UCSD-AML1 (cell line): Measurements from ENCODE around the gene GLCE.
"Not testable (repeated sequence)": the region's sequence is repeated elsewhere in the genome, so short reads cannot be mapped to it uniquely, and the experiment has no call there.

Experiments
- DNase-seq: peaks from one replicate; lab custom pipeline; 2025; ENCODE audit not compliant: unreplicated experiment; lab: John Stamatoyannopoulos, UW

The GLCE gene

DNA sequence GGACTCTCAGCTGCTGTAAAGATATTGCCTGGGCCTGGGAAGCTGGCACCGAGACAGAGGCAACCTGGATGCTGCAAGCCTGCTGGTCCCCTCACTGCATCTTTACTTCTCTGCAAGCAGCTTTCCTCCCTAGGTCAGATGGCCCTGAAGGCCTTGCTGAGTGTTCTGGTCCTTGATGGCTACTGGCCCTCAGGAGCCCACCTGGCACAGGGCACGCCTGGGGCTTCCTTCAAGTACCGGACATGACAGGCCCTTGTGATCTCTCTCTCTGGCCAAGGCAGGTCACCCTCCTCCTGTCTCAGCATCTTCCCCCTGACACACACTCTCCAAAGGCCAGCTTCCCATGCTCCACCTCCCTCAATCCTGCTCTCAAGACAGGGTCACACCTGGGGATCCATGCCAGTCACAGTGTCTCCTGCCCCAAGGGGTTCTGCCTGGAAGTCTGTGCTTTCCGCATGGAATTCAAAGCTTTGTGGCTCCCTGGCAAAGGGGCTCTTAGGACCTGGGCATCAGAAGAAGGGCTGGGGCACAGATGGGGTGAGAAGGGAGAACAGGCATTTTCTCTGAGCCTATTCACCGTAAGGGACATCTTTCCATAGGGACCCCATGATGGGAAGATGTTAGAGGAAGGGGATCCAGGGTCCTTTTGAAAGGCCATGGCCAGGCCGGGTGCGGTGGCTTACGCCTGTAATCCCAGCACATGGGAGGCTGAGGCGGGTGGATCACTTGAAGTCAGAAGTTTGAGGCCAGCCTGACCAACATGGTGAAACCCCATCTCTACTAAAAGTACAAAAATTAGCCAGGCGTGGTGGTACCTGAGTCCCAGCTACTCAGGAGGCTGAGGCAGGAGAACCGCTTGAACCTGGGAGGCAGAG, 133.5 kb downstream of the GLCE start:
- no peak for DNase-seq

DNA sequence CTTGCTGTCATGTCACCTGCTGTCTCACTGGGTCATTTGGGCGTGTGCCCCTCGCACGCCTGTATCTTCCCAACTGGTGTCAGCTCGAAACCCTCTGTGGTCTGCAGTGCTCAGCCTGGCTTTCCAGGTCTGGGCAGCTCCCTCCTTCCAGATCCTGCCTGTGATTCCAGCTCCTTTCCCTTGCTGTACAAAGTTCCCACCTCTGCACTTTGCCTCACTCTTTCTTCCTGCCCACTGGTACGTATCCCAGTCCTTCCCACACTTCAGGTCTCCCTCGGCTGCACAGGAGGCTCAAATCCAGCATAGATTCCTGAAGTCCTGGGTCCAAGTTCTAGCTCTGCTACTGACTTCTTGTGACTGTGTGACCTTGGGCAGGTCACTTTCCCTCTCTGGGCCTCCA, 136.2 kb downstream of the GLCE start:
- no peak for DNase-seq

DNA sequence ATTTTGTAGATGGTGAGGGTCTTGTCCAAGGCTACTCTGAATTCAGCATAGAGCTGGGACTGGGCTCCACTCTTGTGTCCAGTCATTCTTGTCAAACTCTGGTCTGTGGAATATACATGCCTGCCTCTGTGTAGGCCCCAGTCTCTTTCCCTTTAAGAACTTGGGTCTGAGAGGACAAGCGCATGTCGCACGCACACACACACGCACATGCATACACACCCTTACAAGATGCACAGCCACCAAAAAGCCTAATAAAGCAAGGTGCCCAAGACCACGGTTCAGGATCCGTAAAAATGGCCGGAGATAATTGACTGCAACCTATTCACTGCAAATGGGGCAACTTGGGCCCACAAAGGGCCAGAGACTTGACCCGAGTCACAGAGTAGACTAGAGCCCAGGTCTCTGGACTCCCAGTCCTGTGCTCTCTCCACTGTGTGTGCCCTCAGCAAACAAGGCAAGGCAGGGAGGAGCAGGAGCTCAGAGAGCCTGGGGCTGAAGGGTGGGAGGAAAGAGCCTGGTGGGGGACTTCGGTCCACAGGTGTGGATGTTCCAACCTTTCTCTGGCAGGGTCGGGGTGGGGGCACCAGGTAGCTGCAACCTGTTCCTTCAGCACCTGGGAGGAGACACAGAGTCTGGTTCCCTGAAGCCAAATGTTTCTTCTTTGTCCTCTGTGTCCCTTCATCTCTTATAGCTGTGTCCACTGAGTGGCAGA, 137.4 kb downstream of the GLCE start:
- no peak for DNase-seq

DNA sequence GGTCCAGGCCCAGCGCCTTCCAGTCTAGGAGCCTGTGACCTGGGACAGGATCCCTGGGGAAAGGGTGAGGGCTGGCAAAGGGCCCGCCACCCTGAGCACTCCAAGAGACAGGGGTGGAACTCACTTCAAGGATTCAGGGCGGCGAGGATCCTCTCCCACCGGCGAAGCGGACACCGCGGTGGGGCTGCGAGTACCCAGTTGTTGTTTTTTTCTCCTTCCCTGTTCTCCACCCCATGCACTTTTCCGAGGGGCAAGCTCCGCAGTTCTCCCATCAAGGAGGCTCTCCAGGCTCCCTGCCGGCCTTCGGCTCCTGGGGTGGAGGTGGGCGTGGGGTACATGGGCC, 137.9 kb downstream of the GLCE start:
- no peak for DNase-seq

DNA sequence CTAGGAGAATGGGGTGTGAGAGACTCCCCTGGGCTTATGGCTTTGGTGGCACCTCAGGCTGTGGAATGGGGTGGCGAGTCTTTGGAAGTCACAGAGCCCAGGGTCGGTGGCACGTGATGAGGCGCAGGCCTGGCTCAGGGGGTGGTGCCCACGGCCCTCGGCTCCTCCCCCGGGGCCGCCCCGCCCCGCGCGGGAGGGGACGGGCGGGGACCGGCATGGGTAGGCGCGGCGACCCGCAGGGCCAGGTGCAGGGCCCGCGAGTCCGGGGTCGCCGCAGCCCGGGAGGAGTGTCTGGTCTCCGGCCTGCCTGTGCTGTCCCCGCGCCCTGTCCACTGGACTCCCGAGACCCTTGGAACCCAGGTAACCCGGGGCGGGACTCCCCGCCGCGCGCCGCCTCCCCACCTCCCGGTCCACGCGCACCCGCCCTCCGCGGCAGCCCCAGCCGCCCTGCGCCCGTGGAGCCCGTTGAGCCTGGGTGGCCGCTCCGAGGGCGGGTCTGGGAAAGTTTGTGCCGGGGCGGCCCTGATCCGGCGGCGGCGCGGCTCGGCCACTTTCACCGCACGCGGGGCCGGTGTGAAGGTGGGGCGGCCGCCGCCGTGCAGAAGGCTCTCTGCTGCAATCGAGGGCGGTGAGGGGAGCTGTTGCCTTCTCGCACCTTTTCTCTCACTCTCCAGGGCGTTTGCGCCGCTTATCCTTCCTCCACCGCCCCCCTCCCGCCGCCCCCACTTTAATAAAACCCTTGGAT, 138.4 kb downstream of the GLCE start, which contains the start of gene PAQR5:
Gene PAQR5 (plus strand): TSS at position 216 of the 745 bp plus-strand sequence. CDS start 61,169 bp downstream, outside the sequence.
- DNase-seq = peak; percentile 68

DNA sequence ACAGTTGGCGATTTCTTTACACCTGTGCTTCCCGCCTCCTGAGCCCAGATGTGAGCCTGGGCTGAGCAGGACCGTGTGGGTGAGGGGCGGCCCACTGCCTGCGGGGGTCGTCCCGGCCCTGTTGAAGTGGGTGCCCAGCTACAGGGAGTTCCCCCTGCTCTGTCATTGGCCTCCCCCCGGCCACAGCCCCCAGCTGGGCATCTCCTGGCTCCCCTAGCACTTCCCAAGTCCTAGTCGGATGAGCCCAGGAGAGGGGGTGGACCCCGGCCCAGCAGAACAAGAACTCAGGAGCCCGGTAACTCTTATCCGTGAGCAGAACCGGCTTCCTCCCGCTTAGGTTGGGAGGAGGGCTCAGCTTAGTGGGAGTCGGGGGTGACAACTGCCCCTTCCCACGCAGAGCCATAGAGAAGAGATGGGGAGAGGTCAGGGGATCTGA, 139.0 kb downstream of the GLCE start:
- DNase-seq = no peak

DNA sequence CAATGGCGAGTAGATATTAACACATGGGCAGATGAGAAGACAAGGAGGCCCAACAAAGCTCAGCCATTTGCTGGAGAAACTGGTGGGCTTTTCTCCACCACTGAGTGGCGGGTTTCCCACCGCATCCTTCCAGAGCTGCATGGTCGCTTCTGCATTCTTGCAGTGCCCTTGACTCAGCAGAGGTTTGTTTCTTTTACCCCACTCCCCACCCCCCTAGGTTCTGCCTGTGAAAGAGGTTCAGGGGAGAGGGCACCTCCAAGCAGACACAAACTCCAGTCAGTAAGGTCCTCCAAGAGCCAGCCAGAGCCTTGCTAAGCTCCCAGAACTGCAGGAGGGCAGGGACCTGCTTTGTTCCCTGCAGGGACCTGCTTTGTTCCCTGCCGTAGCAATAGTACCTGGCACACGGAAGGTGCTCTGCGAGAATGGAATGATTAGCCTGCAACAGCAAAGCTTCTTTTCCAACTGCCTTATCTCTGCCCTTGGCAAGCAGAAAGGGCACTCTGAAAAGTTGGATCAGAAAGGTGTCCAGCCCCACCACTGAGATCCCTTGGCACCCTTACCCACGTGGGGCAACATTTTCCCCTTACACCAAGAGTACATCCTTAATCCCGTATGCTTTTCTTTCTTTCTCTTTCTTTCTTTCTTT, 139.6 kb downstream of the GLCE start:
- DNase-seq = peak; percentile 39

DNA sequence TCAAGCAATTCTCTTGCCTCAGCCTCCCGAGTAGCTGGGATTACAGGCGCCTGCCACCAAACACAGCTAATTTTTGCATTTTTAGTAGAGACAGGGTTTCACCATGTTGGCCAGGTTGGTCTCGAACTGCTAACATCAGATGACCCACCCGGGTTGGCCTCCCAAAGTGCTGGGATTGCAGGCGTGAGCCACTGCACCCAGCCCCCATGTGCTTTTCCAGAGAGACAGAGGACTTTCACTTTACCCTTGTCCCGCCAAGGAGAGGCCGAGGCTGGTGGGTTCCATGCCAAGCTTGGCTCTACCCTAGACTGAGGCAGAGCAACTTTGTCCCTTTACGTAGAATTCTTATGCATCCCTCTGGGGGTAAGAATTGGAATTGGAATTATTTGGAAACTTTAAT, 140.7 kb downstream of the GLCE start:
- DNase-seq = not testable (repeated sequence)

DNA sequence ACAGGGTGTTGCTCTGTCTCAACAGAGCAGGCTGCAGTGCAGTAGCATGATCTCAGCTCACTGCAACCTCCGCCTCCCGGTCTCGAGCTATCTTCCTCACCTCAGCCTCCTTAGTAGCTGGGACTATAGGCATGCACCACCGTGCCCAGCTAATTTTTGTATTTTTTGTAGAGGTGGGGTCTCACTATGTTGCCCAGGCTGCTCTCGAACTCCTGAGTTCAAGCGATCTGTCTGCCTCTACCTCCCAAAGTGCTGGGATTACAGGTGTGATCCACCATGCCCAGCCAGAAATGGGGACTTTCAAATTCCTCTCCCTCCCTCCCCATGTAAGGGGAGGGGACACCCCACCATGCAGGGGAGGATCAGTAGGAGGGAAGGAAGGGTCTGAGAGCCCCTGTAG, 141.7 kb downstream of the GLCE start:
- DNase-seq = not testable (repeated sequence)

DNA sequence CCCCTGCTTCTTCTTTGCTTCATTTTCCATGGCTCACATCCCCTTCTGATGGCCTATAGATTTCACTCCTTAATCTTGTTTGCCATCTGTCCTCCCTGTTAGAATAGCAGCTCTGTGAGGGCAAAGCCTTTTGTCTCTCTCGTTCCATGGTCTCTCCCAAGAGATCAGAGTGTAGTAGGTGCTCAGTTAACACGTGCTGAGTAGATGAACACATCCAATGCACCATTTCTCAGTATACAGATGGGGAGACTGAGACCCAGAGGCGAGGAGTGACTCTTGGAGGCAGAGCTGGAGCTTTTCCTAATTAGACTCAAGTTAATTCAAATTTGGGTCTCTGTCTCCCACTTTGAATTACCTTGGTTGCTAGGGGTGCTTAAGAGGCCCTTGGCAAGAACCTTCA, 142.5 kb downstream of the GLCE start:
- DNase-seq = no peak

DNA sequence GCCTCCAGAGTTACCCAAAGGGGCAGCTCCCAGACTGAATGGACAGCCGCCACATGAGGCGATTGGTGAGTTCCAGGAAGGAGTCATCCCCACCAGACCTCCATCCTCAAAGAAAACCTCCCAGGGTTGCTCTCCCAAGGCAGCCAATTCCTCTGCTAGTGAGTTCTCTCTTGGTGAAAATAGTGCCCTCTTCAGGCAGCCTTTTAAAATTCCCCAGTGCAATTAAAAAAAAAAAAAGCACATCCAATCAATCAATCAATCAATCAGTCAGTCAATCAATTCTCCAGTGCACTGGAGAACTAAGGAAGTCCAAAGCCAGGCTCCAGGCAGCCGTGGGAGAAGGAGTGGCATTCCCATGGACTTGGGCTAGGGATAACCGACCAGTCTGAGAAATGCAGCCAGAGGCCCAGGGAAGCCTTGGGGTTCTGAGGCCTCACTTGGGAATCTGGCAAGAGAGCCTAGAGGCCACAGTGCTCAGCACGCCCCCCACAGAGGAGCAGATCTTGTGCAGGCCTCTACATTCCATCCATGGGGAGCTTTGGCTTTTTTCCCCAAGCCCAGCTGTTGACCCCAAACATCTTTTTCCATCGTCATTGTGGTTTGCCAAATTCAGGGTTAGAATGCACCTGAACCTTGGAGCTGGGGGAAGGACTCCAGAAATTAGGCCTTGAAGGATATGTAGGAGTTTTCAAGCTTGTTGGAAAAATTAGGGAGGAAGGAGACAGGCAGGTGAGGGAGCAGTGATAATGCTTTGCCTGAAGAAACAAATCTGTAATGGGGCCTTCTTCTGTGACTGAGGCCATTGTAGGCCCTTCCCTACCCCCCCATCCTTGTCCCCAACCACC, 143.1 kb downstream of the GLCE start:
- no peak for DNase-seq

DNA sequence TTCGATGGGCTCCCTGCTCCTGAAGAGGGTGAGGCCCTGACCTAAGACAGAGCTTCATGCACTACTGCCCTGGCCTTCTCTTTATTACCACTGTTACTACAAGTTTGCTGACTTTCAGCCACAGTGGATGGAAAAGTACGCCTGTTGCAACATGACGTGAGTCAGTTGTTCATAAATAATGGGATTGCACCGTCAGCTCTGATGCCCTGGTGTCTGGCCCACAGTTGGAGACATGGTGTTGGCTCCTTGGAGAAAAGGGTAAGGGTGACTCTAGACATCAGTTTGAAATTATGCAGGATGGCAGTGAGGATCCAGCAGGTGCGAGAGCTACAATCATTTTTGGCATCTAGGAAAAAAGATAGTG, 143.7 kb downstream of the GLCE start:
- DNase-seq = no peak

DNA sequence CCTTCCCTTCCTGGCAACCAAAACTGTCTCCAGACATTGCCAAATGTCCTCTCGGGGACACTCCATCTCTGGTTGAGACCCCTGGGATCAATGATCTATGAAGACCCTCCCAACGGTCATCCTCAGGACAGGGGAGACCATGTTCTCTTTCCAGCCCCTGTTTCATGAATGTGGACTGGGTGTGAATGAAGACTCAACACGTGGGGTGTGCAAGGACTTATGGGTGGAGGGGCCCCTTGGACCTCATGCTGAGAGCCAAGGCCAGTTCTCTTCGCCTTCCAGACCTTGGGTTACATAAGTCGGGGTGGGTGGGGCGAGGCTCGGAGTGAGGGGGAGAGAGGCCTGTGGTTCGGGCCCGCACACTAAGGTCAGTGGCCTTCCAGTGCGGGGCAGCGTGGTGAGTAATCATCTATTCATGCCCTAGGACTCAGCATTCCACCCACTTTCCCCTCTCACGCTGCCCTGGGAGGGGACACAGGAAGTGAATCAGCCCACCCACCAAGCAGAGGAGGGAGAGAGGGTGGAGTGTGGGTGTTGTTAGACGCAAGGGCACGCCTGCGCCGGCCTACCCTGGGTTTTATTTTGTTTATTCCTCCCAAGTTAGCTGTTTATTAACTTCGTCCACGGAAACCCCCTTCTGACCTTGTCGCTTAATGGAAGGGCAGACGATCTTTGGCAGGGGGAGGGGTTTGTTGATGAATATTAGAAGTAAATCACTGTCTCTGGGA, 144.9 kb downstream of the GLCE start:
- DNase-seq = no peak

DNA sequence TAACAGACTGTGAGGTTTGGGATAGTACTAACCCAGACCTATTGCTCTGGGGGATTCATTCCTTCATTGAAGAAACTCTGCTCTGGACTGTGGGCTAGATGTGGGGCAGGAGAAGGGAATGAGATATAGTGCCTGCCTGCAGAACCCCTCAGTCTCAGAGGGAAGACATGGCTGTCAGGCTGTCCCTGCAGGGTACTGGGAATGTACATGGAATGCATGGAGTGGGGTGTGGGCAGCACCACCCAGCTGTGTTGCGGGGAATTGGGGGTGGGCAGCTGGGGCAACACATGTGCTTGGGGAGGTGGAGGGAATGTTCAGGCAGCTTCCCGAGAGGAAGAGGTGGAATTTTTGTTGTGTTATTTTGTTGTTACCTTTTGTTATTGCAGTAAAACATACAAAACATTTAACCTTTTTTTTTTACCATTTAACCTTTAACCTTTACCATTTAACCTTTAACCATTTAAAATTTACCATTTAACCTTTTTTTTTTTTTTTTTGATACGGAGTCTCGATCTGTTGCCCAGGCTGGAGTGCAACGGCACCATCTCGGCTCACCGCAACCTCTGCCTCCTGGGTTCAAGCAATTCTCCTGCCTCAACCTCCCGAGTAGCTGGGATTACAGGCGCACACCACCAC, 145.6 kb downstream of the GLCE start:
- no peak for DNase-seq

DNA sequence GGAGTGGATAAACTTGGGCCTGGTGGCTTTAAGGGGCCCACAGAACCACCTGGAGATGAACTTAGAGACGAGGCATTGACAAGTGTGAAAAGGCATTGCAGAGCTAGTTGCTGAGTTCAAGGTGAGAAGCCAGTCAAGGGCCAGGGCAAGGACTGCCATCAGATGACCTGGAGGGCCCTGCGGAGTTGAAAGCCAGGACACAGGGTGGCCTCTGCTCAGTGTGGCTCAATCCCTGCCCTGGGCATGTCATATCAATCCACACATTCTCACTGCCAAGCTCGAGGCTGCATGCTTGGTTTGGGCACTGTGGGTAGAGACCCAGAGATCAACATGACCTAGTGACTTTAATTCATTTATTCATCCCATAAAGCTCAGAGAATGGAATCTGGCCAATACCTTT, 147.5 kb downstream of the GLCE start:
- no peak for DNase-seq

DNA sequence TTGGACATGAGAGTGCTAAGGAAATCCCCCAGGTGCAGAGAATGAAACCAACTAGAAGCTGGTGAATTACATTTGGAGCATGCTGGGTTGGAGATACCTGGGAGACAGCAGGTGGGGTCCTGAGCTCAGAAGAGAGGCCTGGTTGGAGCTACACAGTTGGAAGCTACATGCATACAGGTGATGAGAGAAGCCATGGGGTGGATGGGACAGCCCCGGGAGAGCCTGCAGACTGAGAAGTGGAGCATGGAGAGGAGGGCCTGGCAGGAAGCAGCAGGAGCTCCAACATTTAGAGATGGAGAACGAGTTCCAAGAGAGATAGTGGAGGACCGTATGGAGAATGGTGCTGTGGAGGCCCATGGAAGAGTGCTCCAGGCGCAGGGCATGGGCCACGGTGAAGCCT, 148.5 kb downstream of the GLCE start:
- DNase-seq = no peak

DNA sequence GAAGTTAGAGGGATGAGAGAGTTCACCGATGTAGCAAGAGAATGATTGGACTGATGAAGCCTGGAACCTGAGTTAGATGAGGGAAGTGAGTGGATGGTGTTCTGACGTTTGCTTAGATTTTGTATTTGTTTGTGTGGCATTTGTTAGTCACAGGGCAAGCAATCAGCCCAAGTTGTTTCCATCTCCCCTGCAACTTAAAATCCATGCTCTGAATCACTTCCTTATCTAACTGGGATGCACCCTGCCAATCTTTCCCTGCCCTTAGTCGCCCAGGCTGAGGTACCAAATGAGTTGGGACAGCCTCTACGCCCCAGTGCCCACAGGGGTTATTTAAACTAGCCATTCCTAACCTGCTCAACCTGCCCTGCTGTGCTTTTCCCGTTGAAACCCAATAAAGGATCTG, 150.9 kb downstream of the GLCE start:
- no peak for DNase-seq

DNA sequence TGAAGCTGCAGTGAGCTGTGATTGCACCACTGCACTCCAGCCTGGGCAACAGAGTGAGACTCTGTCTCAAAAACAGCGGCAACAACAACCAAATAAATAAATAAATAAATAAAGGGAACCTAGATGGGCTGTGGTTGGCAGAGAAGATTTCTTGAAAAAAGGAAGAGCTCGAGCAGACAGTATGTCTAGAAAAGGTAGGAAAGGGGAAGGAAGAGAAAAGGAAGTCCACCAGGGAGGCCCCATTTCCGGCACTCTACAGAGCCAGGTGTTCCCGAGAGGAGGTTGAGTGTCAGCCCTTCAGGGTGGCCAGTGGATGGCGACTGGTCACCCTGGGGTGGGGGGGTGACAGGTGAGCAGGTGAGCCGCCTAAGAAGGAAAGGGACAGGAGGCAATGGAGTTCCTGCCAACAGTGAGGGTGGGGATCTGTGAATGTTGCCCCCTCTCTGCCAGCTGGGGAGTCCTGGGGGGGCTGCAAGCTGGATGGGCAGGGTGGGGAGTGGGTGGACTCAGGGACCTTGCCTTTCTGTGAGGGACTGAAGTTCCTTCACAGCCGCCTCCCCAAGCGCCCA, 153.1 kb downstream of the GLCE start:
- no peak for DNase-seq

DNA sequence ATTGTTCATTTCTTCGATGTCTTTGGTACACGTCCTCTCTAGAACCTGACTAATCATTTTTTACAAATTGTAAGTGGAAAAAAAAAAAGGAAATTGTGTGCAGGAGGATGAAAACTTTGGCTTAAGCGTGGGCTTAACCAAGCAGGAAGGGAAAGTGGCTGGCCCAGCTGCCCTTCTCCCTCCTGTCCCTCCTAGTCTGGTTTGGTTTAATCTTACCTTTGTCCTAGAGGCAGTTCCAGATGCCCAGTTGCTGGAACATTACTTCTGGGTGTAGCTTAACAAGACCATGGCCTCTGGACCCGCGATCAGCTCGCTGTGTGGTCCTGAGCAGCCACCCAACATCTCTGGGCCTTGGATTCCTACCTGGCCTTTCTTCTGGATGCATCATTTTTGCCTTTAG, 153.7 kb downstream of the GLCE start:
- no peak for DNase-seq
